ENCODE data around the gene PRM1. TPM values are rescaled to one million over a fixed set of nuclear protein-coding genes. Genes with fewer than 3 reads are reported as not detected.

PRM1 gene
- total and polyA plus RNA-seq, 2 of the 13 experiments (the other 11 are each of a cell fraction or from before 2014, with no cell fraction given): not detected

DNA sequence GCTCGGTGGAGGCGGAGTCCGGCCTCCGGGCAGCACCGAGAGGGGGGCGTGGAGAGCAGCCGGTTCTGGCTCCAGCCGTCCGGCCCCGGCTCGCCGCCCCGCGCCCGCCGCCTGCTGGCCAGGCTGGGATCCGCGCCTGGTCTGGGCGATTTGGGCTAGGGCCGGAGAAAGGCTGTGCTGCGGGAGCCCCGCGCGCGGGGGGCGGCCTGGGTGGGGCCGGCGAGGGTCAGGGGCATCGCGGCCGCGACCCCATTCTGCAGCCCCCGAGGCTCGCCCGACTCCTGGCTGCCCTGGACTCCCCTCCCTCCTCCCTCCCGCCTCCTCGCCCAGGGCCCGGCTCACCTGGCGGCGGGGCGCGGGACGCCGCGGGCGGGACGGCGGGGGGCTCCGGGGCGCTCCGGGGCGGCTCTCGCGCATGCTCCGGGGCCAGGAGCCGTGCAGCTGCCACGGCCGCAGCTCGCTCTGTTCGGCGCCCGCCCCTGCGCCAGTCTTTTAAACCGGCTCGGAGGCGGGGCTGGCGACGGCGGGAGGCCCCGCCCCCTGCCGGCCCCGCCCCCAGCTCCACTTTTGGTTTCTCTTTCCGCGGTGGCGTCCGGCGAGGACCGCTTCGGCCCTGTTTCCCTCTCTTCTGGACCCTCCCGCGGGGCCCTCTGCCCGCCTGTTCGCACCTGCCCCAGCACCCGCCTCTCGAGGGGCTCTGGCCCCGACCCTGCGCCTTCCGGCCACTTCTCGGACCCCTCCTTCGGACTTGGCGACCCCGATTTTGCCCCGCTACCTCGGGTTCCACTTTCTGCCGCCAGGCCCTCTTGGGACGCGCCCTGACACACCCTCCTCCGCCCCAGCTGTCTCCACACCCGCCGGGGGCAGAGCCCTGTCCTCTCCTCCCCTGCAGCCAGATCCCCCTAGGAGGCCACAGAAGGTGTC lies 25.1 kb downstream of the PRM1 start, which contains the start of gene SOCS1 (continued):
- TF ChIP-seq, protein P1, sequence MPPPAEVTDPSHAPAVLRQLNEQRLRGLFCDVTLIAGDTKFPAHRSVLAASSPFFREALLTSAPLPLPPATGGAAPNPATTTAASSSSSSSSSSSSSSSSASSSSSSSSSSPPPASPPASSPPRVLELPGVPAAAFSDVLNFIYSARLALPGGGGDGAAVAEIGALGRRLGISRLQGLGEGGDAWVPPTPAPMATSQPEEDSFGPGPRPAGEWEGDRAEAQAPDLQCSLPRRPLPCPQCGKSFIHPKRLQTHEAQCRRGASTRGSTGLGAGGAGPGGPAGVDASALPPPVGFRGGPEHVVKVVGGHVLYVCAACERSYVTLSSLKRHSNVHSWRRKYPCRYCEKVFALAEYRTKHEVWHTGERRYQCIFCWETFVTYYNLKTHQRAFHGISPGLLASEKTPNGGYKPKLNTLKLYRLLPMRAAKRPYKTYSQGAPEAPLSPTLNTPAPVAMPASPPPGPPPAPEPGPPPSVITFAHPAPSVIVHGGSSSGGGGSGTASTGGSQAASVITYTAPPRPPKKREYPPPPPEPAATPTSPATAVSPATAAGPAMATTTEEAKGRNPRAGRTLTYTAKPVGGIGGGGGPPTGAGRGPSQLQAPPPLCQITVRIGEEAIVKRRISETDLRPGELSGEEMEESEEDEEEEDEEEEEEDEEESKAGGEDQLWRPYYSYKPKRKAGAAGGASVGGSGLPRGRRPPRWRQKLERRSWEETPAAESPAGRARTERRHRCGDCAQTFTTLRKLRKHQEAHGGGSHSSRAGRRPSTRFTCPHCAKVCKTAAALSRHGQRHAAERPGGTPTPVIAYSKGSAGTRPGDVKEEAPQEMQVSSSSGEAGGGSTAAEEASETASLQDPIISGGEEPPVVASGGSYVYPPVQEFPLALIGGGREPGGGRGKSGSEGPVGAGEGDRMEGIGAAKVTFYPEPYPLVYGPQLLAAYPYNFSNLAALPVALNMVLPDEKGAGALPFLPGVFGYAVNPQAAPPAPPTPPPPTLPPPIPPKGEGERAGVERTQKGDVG (CRISPR knock-in tag; IDR thresholded peaks at IDR 0.05; ENCODE audit: borderline replicate concordance): peak; percentile 21; the same call in 1 of the 2 replicates
- TF ChIP-seq MEIS2 (CRISPR knock-in tag; IDR thresholded peaks at IDR 0.05): peak; percentile 69; the same call in 1 of the 2 replicates
- peak; percentile 44; the same call in 1 of the 2 replicates for TF ChIP-seq HMG20A (CRISPR knock-in tag; IDR thresholded peaks at IDR 0.05; ENCODE audit: borderline replicate concordance)
- TF ChIP-seq, protein P2, sequence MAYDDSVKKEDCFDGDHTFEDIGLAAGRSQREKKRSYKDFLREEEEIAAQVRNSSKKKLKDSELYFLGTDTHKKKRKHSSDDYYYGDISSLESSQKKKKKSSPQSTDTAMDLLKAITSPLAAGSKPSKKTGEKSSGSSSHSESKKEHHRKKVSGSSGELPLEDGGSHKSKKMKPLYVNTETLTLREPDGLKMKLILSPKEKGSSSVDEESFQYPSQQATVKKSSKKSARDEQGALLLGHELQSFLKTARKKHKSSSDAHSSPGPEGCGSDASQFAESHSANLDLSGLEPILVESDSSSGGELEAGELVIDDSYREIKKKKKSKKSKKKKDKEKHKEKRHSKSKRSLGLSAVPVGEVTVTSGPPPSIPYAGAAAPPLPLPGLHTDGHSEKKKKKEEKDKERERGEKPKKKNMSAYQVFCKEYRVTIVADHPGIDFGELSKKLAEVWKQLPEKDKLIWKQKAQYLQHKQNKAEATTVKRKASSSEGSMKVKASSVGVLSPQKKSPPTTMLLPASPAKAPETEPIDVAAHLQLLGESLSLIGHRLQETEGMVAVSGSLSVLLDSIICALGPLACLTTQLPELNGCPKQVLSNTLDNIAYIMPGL (CRISPR knock-in tag; IDR thresholded peaks at IDR 0.05; ENCODE audit: borderline replicate concordance in 1 of 2, low read depth in 1 of 2): peak; percentile 86 to 88
- TF ChIP-seq SIN3B (IDR thresholded peaks at IDR 0.05; ENCODE audit: low read length): no peak
- TF ChIP-seq, protein P3, sequence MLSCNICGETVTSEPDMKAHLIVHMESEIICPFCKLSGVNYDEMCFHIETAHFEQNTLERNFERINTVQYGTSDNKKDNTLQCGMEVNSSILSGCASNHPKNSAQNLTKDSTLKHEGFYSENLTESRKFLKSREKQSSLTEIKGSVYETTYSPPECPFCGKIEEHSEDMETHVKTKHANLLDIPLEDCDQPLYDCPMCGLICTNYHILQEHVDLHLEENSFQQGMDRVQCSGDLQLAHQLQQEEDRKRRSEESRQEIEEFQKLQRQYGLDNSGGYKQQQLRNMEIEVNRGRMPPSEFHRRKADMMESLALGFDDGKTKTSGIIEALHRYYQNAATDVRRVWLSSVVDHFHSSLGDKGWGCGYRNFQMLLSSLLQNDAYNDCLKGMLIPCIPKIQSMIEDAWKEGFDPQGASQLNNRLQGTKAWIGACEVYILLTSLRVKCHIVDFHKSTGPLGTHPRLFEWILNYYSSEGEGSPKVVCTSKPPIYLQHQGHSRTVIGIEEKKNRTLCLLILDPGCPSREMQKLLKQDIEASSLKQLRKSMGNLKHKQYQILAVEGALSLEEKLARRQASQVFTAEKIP (CRISPR knock-in tag; IDR thresholded peaks at IDR 0.05; ENCODE audit: borderline replicate concordance): no peak
- TF ChIP-seq MNT (IDR thresholded peaks at IDR 0.05): peak; percentile 21; the same call in 1 of the 2 replicates
- TF ChIP-seq, protein P4, sequence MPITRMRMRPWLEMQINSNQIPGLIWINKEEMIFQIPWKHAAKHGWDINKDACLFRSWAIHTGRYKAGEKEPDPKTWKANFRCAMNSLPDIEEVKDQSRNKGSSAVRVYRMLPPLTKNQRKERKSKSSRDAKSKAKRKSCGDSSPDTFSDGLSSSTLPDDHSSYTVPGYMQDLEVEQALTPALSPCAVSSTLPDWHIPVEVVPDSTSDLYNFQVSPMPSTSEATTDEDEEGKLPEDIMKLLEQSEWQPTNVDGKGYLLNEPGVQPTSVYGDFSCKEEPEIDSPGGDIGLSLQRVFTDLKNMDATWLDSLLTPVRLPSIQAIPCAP (CRISPR knock-in tag; IDR thresholded peaks at IDR 0.05; ENCODE audit: low read depth): peak; percentile 93; the same call in 1 of the 2 replicates
- no peak for TF ChIP-seq ZNF496 (CRISPR knock-in tag; IDR thresholded peaks at IDR 0.05; ENCODE audit: insufficient replicate concordance)
- TF ChIP-seq PHF8 (CRISPR knock-in tag; IDR thresholded peaks at IDR 0.05): peak; percentile 91
- TF ChIP-seq NR3C1 (CRISPR knock-in tag; IDR thresholded peaks at IDR 0.05): no peak
- TF ChIP-seq IRF2 (CRISPR knock-in tag; IDR thresholded peaks at IDR 0.05): peak; percentile 100
- TF ChIP-seq, protein P5, sequence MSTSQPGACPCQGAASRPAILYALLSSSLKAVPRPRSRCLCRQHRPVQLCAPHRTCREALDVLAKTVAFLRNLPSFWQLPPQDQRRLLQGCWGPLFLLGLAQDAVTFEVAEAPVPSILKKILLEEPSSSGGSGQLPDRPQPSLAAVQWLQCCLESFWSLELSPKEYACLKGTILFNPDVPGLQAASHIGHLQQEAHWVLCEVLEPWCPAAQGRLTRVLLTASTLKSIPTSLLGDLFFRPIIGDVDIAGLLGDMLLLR (CRISPR knock-in tag; IDR thresholded peaks at IDR 0.05): peak; percentile 92
- TF ChIP-seq, protein P6, sequence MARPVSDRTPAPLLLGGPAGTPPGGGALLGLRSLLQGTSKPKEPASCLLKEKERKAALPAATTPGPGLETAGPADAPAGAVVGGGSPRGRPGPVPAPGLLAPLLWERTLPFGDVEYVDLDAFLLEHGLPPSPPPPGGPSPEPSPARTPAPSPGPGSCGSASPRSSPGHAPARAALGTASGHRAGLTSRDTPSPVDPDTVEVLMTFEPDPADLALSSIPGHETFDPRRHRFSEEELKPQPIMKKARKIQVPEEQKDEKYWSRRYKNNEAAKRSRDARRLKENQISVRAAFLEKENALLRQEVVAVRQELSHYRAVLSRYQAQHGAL (CRISPR knock-in tag; IDR thresholded peaks at IDR 0.05; ENCODE audit: not compliant biosample characterization): peak; percentile 27
- TF ChIP-seq SYNCRIP (IDR thresholded peaks at IDR 0.05; ENCODE audit: insufficient read depth, low read depth, low read length): no peak
- 0 out of 2 replicates have a peak, but pooled peaks have one; percentile 74 for TF ChIP-seq ZNF879 (CRISPR knock-in tag; IDR thresholded peaks at IDR 0.05)
